Nucleus accumbens (tissue), 56 donors: ENCODE data around the gene BANP.

Experiments
- DNase-seq, 56 donors: peaks; one replicate each; lab custom pipeline; 2025; lab: John Stamatoyannopoulos, UW

BANP gene

DNA sequence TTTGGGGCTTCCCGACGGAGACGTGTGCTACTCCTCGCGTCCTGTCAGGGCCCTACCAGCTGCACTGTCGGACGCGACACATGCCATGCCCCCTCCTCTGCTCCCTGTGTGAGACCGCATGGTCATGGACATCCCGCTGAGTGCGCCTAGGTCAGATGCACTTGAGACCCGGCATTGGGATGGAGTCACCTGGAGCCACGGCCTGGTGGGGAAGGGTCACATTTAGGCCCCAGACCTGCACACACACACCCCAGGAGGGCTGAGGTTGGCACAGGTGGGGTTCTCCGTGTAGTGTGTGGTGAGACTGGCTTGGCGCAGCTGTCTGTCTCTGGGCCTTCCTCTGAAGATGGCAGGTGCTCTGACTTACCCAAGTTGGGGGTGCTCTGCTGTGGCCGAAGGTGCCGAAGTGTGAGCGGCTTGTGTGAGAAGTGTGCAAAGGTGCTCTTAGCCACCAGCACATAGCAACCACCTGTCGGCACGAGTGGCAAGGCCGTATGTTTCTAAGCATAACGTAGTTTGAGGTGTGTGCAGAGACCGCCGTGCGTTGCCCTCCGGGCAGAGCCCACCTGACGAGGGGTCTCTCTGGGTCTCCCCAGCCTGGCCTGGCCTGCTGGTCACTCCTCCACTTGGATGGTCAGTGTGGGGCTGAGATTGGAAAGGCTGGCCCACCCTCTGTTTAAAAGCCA lies 108.6 kb downstream of the BANP start:
- DNase-seq: no peak

- DNase-seq: no peak
Observed at GRCh38 chr16:88060524-88061219, 109.4 kb downstream of the BANP start.

- no peak for DNase-seq
Observed at GRCh38 chr16:88061346-88062110, 110.3 kb downstream of the BANP start.

- DNase-seq: no peak
Observed at GRCh38 chr16:88062341-88063210, 111.3 kb downstream of the BANP start.

DNA sequence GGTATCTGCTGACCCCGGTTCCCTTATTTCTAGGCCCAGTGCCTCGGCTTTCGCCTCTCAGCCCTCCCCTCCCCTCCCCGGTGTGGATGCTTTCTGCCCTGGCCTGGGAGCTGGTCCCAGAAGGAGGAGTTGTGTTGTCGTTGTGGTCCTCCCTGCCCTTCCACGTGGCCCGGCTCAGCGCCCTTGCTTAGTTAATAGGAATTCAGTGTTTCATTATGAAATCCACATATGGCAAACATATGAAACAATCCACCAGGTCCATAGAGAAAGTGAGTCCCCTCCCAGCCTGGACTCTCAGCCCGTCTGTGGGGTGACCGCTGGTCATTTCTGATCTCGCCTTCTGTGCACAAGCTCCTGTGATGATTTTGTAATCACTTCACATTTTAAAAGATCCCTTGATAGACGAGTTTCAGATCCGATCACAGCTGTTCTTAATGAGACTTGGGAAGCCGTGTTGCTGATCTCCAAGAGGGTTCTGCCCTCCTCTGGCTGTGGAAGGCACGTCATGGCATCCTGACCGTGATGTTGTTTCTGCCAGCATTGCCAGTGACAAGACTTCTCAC lies 112.1 kb downstream of the BANP start:
- peak in 26 of 56 donors; percentile 6 to 63 (median 24) for DNase-seq

DNA sequence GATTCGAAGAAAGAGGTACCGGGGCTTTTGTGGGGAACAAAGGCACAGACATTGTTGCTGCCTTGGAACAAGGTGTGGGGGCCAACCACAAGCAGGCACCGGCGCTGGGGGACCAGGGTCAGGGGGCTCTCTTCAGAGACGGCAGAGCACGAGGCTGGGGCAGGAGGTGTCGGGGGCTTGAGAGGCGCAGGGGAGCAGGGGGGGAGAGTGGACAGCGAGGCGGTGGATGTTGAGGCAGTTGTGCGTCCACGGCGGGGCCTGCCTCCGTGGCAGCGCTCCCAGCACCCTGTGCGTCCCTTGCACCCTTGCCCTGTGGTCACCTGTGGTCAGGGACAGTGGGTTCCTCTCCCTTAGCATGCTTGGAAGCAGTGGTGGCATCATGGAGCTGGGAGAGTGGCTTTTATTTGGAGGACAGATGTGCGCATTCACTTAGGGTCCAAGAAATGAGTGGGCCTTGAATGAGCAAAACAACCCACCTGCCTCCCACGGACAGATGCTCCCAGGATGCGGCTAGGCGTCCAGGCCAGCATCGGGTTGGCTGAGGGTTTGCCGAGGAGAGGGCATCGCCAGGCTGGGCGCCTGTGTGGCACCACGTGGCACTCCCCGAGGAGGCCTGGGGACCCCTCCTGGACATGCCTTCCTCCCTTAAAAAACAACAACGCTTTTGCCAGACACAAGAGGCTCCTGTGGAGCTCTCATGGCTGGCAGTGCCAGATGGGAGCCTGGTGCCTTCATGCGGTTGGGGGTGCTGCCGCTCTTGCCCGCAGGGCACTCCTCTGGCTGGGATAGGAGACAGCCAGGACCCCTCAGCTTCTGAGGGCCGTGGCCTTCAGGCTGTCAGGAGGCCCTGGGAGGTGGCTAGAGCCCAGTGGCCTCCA lies 113.0 kb downstream of the BANP start:
- no peak for DNase-seq

- peak in 1 of 56 donors; percentile 28 for DNase-seq
Observed at GRCh38 chr16:88064889-88065746, 113.9 kb downstream of the BANP start.

- no peak for DNase-seq
Observed at GRCh38 chr16:88065747-88066142, 114.5 kb downstream of the BANP start.

GRCh38 chr16:88066234-88066633 lies 115.0 kb downstream of the BANP start:
- DNase-seq: no peak

DNA sequence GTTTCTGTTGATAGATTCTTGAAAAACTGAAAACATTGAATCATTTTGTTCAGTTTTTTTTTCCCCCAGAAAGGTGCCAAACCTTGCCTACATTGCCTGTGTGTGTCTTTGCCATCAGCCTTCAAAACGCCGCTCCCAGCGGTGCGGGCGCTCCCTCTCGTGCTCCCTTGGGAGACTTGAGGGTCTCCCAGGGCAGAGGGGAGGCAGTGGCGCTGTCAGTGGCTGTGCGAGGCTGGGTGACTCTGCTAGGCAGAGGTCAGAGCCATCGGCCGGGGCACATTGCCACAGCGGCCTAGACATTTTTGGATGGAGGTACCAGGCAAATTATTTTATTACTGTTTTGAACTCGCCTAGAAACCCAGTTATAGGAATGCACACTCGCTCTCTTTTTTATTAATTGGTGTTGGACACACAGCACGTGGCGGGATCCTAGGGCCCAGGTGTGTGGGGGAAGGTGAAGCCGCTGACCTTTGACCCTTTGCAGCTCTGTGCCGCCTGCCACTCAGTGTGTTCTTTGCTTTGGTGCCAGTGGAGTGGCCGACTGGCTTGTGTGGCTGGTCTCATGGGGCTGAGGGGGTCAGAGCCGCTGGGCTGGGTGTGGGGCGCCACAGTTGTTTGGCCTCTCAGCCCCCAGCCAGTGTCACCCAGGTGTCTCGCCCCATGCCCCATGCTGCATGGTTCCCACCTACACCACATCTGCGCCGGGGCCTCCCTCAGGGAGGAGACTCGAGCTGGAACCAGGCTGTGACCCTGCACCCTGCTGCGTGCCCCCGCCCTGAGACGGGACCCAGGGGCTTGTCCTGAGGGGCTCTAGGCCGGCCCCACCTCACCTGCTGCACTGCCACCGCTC lies 115.7 kb downstream of the BANP start:
- no peak for DNase-seq

DNA sequence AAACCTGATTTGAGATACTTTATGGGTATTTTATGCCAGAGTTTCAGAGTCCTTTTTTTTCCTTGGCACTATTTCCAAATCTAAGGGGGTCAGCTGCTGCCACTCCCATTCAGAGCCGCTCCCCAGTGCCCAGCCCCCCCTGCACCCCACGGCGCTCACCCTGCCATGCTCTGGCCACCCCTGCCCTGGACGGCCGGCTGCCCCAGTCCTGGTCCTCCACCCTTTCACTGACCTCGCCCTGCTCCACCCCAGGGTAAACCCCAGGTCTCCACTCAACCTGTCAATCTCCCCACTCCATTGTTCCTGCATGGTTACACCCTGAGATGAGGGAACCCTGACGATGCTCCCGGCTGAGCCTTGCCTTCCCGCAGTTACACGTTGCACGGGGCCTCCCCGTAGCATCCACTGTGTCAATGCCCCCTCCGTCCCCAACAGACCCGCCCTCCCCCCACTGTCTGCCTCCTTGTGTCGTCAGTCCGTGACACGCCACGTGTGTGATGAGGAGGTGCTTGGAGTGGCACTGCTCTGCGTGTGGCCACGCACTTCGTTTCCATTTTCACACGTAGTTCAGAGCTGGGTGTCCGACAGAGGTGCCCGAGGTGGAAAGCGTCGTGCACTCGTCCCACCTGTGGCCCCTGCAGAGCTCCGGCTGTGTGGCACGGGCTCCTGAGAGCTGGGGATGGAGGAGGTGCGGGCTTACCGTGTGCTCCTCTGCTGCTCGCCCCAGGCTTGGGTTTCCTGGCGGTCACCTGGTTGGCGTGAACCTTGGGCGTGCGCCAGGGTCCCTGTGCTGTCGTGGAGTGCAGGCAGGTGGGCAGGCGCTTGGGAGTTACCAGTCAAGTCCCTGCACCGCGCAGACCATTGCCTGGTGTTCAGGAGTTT lies 116.5 kb downstream of the BANP start:
- DNase-seq: no peak

- DNase-seq: no peak
Observed at GRCh38 chr16:88068476-88069396, 117.5 kb downstream of the BANP start.

DNA sequence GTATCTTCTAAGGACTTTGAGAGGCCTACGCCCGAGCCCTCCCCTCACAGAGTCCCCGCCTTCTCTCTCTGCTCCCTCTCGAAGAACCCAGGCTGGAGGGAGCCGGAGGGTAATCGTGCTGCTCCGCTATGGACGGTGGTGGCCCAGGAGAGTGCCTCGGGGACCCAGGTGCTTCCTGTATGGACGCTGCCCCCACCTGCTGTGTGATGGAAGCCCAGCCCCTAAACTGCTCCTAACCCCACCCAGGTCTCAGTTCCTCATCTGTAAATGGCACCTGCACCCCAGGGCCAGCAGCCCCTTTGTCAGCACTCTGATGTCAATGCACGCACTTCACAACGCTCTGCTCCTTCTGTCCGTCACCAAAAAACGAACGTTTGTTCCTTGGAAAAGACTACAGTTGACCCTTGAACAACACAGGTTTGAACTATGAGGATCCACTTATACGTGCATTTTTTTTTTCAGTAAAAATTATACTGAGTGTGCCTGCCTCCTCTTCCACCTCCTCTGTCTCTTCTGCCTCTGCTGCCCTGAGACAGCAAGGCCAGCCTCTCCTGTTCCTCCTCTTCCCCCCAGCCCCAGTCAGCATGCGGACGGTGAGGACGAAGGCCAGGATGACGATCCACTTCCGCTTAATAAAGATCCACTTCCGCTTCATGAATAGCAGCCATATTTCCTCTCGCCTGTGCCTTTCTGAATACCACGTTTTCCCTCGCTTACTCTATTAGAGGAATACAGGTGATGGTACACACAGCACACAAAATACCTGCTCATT lies 118.3 kb downstream of the BANP start:
- no peak for DNase-seq

DNA sequence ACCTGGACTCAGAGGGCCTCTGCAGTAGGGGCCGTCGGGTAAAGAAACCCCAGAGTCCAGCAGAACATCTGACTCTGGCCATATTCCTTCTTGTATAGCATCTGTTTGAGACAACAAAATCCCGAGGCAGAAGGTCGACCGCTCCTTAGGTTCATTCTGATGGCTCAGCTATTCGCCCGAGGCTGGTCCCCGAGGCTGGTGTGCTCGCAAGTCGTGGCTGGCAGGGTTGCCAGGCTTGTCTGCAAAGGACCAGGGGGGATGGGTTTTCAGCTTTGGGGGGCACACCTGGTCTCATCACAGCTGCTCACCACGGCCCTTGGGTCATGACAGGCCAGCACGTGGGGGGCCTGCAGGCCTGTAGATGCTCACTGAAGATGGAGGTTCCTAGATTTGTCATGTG lies 119.1 kb downstream of the BANP start:
- DNase-seq: no peak
